Measurements from ENCODE around the gene PIK3CB.

DNA sequence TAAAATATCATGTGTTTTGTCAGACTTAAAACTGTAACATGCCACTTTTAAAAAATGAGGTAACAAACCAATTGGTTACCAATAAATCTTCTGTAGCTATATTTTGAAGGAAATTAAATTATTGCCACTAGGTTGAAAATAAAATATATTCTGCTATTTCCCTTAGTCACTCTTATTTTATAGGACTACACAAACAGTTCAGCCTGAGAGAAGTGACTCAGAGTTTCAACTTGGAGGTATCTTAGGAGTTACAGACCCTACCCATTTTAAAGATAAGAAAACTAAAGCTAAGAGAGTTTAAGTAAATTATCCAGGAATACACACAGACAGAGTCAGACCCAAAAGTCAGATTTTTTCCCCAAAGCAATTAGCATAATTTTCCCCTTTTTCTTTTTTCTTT, 65.1 kb downstream of the PIK3CB start:
- TF ChIP-seq CTCF (IDR thresholded peaks at IDR 0.05; ENCODE audit: poor library complexity) (no peak), EZH2phosphoT487 (IDR thresholded peaks at IDR 0.05; ENCODE audit: low read depth, severe bottlenecking, unreplicated experiment) (no peak)

All from hepatocyte (in vitro differentiated cells).